ENCODE measurements around the gene WDR27. TPM values are rescaled to one million over a fixed set of nuclear protein-coding genes. Genes with fewer than 3 reads are reported as not detected.
A peak's percentile ranks its signal among the peaks of the same experiment; 100 is the strongest.

WDR27 gene
- total and polyA plus RNA-seq, 12 donors, result 3.2 to 12.0 (median 6.6) TPM

- H3K9me3 ChIP-seq, result no peaks in the 10 kb centered on the region
- H3K36me3 ChIP-seq, result peaks cover 0 to 13% (median 0%) of the 10 kb centered on the region in 9 donors
- WGBS, 2 donors, result 97 to 98% methylated on average over 19 of the region's 19 CpGs
- ATAC-seq, result peak in 2 of 8 donors; percentile 29 to 61
- peaks cover 0 to 3% (median 0%) of the 10 kb centered on the region in 9 donors for H3K4me1 ChIP-seq
- DNase-seq, result no peak
- intact Hi-C loops (cut with DNase I), result no loop called here
- no peak overlapping the region for H3K27ac ChIP-seq
- TF ChIP-seq CTCF (IDR thresholded peaks at IDR 0.05), result no peak
- H3K27me3 ChIP-seq, result no peaks in the 10 kb centered on the region
- H3K4me3 ChIP-seq, result no peak overlapping the region
These were observed 62.9 kb downstream of the WDR27 start for GRCh38 chr6:169638915-169639314.

GRCh38 chr6:169638388-169638787, 63.4 kb downstream of the WDR27 start:
- Histone ChIP-seq H3K9me3 (no peaks in the 10 kb centered on the region), H3K27me3 (no peaks in the 10 kb centered on the region), H3K27ac (no peak overlapping the region), H3K4me3 (no peak overlapping the region), H3K4me1 (peaks cover 0 to 3% (median 0%) of the 10 kb centered on the region in 9 donors), H3K36me3 (peaks cover 0 to 19% (median 4%) of the 10 kb centered on the region in 9 donors)
- ATAC-seq, result no peak
- no peak for DNase-seq
- no peak for TF ChIP-seq CTCF (IDR thresholded peaks at IDR 0.05)
- WGBS, 2 donors, result 95 to 96% methylated on average over 14 of the region's 14 CpGs
- intact Hi-C loops (cut with DNase I), result no loop called here

GRCh38 chr6:169635345-169635744, 66.5 kb downstream of the WDR27 start:
- DNase-seq (no peak), ATAC-seq (no peak)
- intact Hi-C loops (cut with DNase I), result no loop called here
- no peaks in the 10 kb centered on the region for H3K9me3 ChIP-seq
- no peak for TF ChIP-seq CTCF (IDR thresholded peaks at IDR 0.05)
- WGBS, 2 donors, result 94 to 96% methylated on average over 12 of the region's 12 CpGs
- H3K27ac ChIP-seq, result no peak overlapping the region
- peaks cover 0 to 36% (median 10%) of the 10 kb centered on the region in 9 donors for H3K36me3 ChIP-seq
- H3K27me3 ChIP-seq, result no peaks in the 10 kb centered on the region
- no peak overlapping the region for H3K4me3 ChIP-seq
- peaks cover 0 to 3% (median 0%) of the 10 kb centered on the region in 9 donors for H3K4me1 ChIP-seq

- H3K4me3 ChIP-seq, result no peak overlapping the region
- H3K27ac ChIP-seq, result no peak overlapping the region
- ATAC-seq (no peak), DNase-seq (no peak)
- H3K9me3 ChIP-seq, result no peaks in the 10 kb centered on the region
- intact Hi-C loops (cut with DNase I), result no loop called here
- peaks cover 0 to 39% (median 10%) of the 10 kb centered on the region in 9 donors for H3K36me3 ChIP-seq
- H3K27me3 ChIP-seq, result no peaks in the 10 kb centered on the region
- TF ChIP-seq CTCF (IDR thresholded peaks at IDR 0.05), result no peak
- WGBS, 2 donors, result 96% methylated on average over 11 of the region's 11 CpGs
- H3K4me1 ChIP-seq, result peaks cover 0 to 3% (median 0%) of the 10 kb centered on the region in 9 donors
These were observed 69.0 kb downstream of the WDR27 start for GRCh38 chr6:169632841-169633240.

All from heart right ventricle (tissue), 16 donors.